Muscle of back (tissue), 10 donors: ENCODE results near the gene OR2A5. TPM values are rescaled to one million over a fixed set of nuclear protein-coding genes. Genes with fewer than 3 reads are reported as not detected.

Source experiments
- polyA plus RNA-seq, 10 donors: library from polyadenylated mRNA; unstranded; fragments of 120-200 nt; gene quantifications; one replicate each; pipeline ENCODE4 v1.2.1, GENCODE V29; 2013; ENCODE audit not compliant: insufficient read length in 10 of 10

Gene OR2A5
- polyA plus RNA-seq, 10 donors, result 0.01 to 0.09 (median 0.04) TPM; not detected in 6

Other genes with a start within 250 kb of the OR2A5 start
- gene TCAF1, start 146.8 kb upstream of the OR2A5 start, polyA plus RNA-seq, result 100 to 1,000 TPM; 119 to 238 (median 185) TPM
- gene OR2F2, start 113.7 kb upstream of the OR2A5 start, polyA plus RNA-seq, result not detected
- under 1 TPM in 4 of 10 donors, not detected in 6; 0.05 to 0.21 (median 0.10) TPM for gene OR2F1, start 94.1 kb upstream of the OR2A5 start, polyA plus RNA-seq
- under 1 TPM in 1 of 10 donors, not detected in 9; 0.05 TPM for gene OR6B1, start 48.6 kb upstream of the OR2A5 start, polyA plus RNA-seq
- under 1 TPM in 1 of 10 donors, not detected in 9; 0.16 TPM for gene OR2A25, start 20.9 kb downstream of the OR2A5 start, polyA plus RNA-seq
- gene OR2A12, start 37.3 kb downstream of the OR2A5 start, polyA plus RNA-seq, result under 1 TPM in 1 of 10 donors, not detected in 9; 0.05 TPM
- not detected for gene OR2A2, start 60.6 kb downstream of the OR2A5 start, polyA plus RNA-seq
- gene OR2A14, start 74.2 kb downstream of the OR2A5 start, polyA plus RNA-seq, result not detected
- 1 to 10 TPM in 3 of 10 donors, under 1 TPM in 5, not detected in 2; 0.59 to 1.9 (median 0.75) TPM for gene CTAGE4, start 134.5 kb downstream of the OR2A5 start, polyA plus RNA-seq
- gene ARHGEF35, start 146.9 kb downstream of the OR2A5 start, polyA plus RNA-seq, result 1 to 10 TPM in 9 of 10 donors, under 1 TPM in 1; 0.72 to 3.1 (median 1.9) TPM
- gene OR2A42, start 190.7 kb downstream of the OR2A5 start, polyA plus RNA-seq, result under 1 TPM; 0.19 to 0.85 (median 0.37) TPM
- 1 to 10 TPM in 7 of 10 donors, under 1 TPM in 3; 0.20 to 2.7 (median 1.5) TPM for gene OR2A7, start 215.8 kb downstream of the OR2A5 start, polyA plus RNA-seq
- gene CTAGE8, start 220.3 kb downstream of the OR2A5 start, polyA plus RNA-seq, result 1 to 10 TPM in 3 of 10 donors, under 1 TPM in 5, not detected in 2; 0.11 to 1.6 (median 0.75) TPM